ENCODE results near the gene GFPT2.

GRCh38 chr5:180349391-180349790 is 3.7 kb downstream of the GFPT2 start:
- TF ChIP-seq CTCF (conservative IDR thresholded peaks at IDR 0.05; ENCODE audit: low read depth, low read length), result no peak
- TF ChIP-seq EZH2 (IDR thresholded peaks at IDR 0.05; ENCODE audit: borderline replicate concordance, low read depth, low read length, poor library complexity, severe bottlenecking), result no peak

Measured in A673 (cell line).